Endothelial cell of umbilical vein (primary cell): ENCODE measurements around the gene TMEM121. TPM values are rescaled to one million over a fixed set of nuclear protein-coding genes. Genes with fewer than 3 reads are reported as not detected.
"Not testable (repeated sequence)": the region's sequence is repeated elsewhere in the genome, so short reads cannot be mapped to it uniquely, and the experiment has no call there.

ENCODE experiments used
- BruUV-seq: library from RNA; stranded (reverse); fragments of 400-500 nt; replicated peaks from 2 replicates; lab custom pipeline; 2021; lab: Mats Ljungman, UMichigan
- CTCF ChIA-PET: fragments of 300-600, 350-600 bp; sonication (Branson Sonifier 250); formaldehyde crosslinking; loops from one replicate; lab custom pipeline; 2021; ENCODE audit warnings: antibody characterized with exemption, inconsistent platforms; lab: Charles Lee
- POLR2A ChIA-PET: fragments of 300-600, 350-600 bp; sonication (Branson Sonifier 250); formaldehyde crosslinking; loops from one replicate; lab custom pipeline; 2021; ENCODE audit warnings: antibody characterized with exemption, inconsistent platforms; lab: Charles Lee
- DNase-seq: peaks from one replicate; pipeline ENCODE4 v3.0.0-alpha.2; 2011; ENCODE audit warnings: low read depth, low spot score
- FAIRE-seq: peaks from 2 replicates; lab custom pipeline; 2011; peaks lifted over from hg19 to GRCh38; lab: Jason Lieb, UNC
- H2AFZ ChIP-seq: 2 replicates; pipeline ENCODE4 v1.6.0; 2012; ENCODE audit warnings: low read depth, low read length, control low read depth, inconsistent platforms
- H3K27ac ChIP-seq: 2 replicates; pipeline ENCODE4 v1.5.1; 2011; ENCODE audit warnings: low read depth, mild to moderate bottlenecking, control low read depth, low read length, moderate library complexity; ENCODE audit not compliant: insufficient read depth
- H3K27me3 ChIP-seq, 2 experiments: 2 replicates each; pipeline versions ENCODE4 v1.6.0 to v1.6.1; 2011; ENCODE audit warnings: low read length in 2 of 2, mixed read lengths in 1 of 2; ENCODE audit not compliant: control insufficient read depth in 2 of 2, insufficient read depth in 2 of 2
- H3K36me3 ChIP-seq, 2 experiments: 2 replicates in 1 of 2; 3 replicates in 1 of 2; pipeline ENCODE4 v1.5.1; 2011; ENCODE audit warnings: low read length in 2 of 2, mild to moderate bottlenecking in 1 of 2, moderate library complexity in 1 of 2; ENCODE audit not compliant: control insufficient read depth in 2 of 2, insufficient read depth in 2 of 2; ENCODE audit errors: extremely low read depth in 1 of 2
- H3K4me1 ChIP-seq: 3 replicates; pipeline ENCODE4 v1.5.1; 2011; ENCODE audit warnings: mild to moderate bottlenecking, low read length; ENCODE audit not compliant: control insufficient read depth, insufficient read depth; ENCODE audit errors: extremely low read depth
- H3K4me2 ChIP-seq: 2 replicates; pipeline ENCODE4 v1.6.1; 2011; ENCODE audit warnings: low read length, control low read depth, mixed read lengths; ENCODE audit not compliant: insufficient read depth
- H3K4me3 ChIP-seq, 3 experiments: fragments of 200-600 bp in 1 of 3; sonication (generic), shearing (Covaris generic) in 1 of 3; replicated peaks in 1 of 3; 2 replicates each; pipeline ENCODE4 v1.5.1; 2011 to 2016; ENCODE audit warnings: control low read depth in 3 of 3, low read length in 3 of 3, mild to moderate bottlenecking in 2 of 3, inconsistent platforms in 1 of 3, low read depth in 1 of 3, moderate library complexity in 1 of 3; ENCODE audit not compliant: insufficient read depth in 1 of 3
- H3K79me2 ChIP-seq: 2 replicates; pipeline ENCODE4 v1.6.0; 2012; ENCODE audit warnings: low read length, inconsistent platforms; ENCODE audit not compliant: control insufficient read depth, insufficient read depth
- H3K9ac ChIP-seq: replicated peaks from 2 replicates; pipeline ENCODE3; 2011; ENCODE audit warnings: low read length, control low read depth; ENCODE audit not compliant: insufficient read depth; ENCODE audit errors: extremely low read depth
- H3K9me1 ChIP-seq: replicated peaks from 3 replicates; pipeline ENCODE4 v1.6.0; 2011; ENCODE audit warnings: mild to moderate bottlenecking, low read length; ENCODE audit not compliant: control insufficient read depth, insufficient read depth; ENCODE audit errors: extremely low read depth
- H3K9me3 ChIP-seq: replicated peaks from 2 replicates; pipeline ENCODE4 v1.5.1; 2012; ENCODE audit warnings: low read length, inconsistent platforms; ENCODE audit not compliant: control insufficient read depth, insufficient read depth
- H4K20me1 ChIP-seq: replicated peaks from 2 replicates; pipeline ENCODE3; 2011; ENCODE audit warnings: mild to moderate bottlenecking, low read length; ENCODE audit not compliant: control insufficient read depth, insufficient read depth; ENCODE audit errors: extremely low read depth
- CTCF ChIP-seq, 2 donors: IDR thresholded peaks; 1 replicate in 1 of 2; 2 replicates in 1 of 2; pipeline ENCODE4 v1.5.1; 2011; ENCODE audit warnings: low read length in 2 of 2, mild to moderate bottlenecking in 2 of 2, moderate library complexity in 2 of 2, control low read depth in 1 of 2, inconsistent platforms in 1 of 2, low read depth in 1 of 2; ENCODE audit not compliant: insufficient read depth in 1 of 2; ENCODE audit errors: extremely low read depth in 1 of 2
- EZH2 ChIP-seq: IDR thresholded peaks from 2 replicates; pipeline ENCODE4 v1.6.1; 2012; ENCODE audit warnings: borderline replicate concordance, low read depth, mild to moderate bottlenecking, moderate library complexity, low read length, inconsistent platforms; ENCODE audit not compliant: severe bottlenecking
- FOS ChIP-seq: IDR thresholded peaks from 2 replicates; pipeline ENCODE4 v1.6.1; 2011; ENCODE audit warnings: mild to moderate bottlenecking, low read length, moderate library complexity, borderline replicate concordance; ENCODE audit not compliant: insufficient read depth
- GATA2 ChIP-seq: IDR thresholded peaks from 2 replicates; pipeline ENCODE4 v1.7.0; 2011; ENCODE audit warnings: low read depth, mild to moderate bottlenecking, moderate library complexity, mixed read lengths, low read length; ENCODE audit not compliant: insufficient read length, insufficient read depth
- JUN ChIP-seq: IDR thresholded peaks from 2 replicates; pipeline ENCODE4 v1.6.1; 2011; ENCODE audit warnings: borderline replicate concordance, low read depth; ENCODE audit not compliant: insufficient read length, insufficient read depth
- MAX ChIP-seq: IDR thresholded peaks from 2 replicates; pipeline ENCODE4 v1.6.1; 2011; ENCODE audit not compliant: insufficient read depth, insufficient read length
- MYC ChIP-seq: IDR thresholded peaks from one replicate; pipeline ENCODE4 v1.6.1; 2011; ENCODE audit warnings: mild to moderate bottlenecking, low read depth, low read length
- POLR2A ChIP-seq: IDR thresholded peaks from 2 replicates; pipeline ENCODE4 v1.6.1; 2012; ENCODE audit warnings: low read depth, mild to moderate bottlenecking, control low read depth, low read length
- POLR2AphosphoS5 ChIP-seq: IDR thresholded peaks from 2 replicates; pipeline ENCODE4 v1.6.1; 2012; ENCODE audit warnings: low read depth, mild to moderate bottlenecking, control low read depth, low read length, moderate library complexity; ENCODE audit not compliant: insufficient read depth
- dilution Hi-C: fragments of 300-500 bp; cut with MboI; formaldehyde crosslinking; loops from one replicate; pipeline ENCODE4 v1.15.0; 2019; ENCODE audit warnings: low sequenced_read_pairs; ENCODE audit not compliant: extremely low pct_ligation_motif_present
- intact Hi-C: fragments of 100-400 bp; cut with micrococcal nuclease; formaldehyde crosslinking; loops from one replicate; pipeline ENCODE4 v1.10.0; 2022
- polyA plus RNA-seq, 4 experiments: library from polyadenylated mRNA; depleted of rRNA in 3 of 4; stranded (reverse) in 3 of 4; unstranded in 1 of 4; fragments of >200 nt; gene quantifications; 2 replicates each; pipeline versions ENCODE4 v1.2.1 to v1.2.3, GENCODE V29; 2011 to 2012; ENCODE audit warnings: missing spikeins in 1 of 4
- total RNA-seq: library from RNA; stranded (reverse); gene quantifications from 2 replicates; pipeline ENCODE4 v1.2.3, GENCODE V29; 2021

Gene TMEM121
- total and polyA plus RNA-seq, 2 donors (not counting 3 experiments of a cell fraction or from before 2014, with no cell fraction given): 4.8 to 7.7 TPM

- H3K4me2 ChIP-seq: no peak overlapping the region
- TF ChIP-seq MYC: no peak
- no peak for TF ChIP-seq JUN
- TF ChIP-seq GATA2: no peak
- TF ChIP-seq POLR2AphosphoS5: no peak
- TF ChIP-seq CTCF (IDR thresholded peaks at IDR 0.05; ENCODE audit: extremely low read depth in 1 of 2, insufficient read depth in 1 of 2, low read depth in 1 of 2, low read length in 2 of 2): no peak
- no peak for TF ChIP-seq FOS
- no peak for TF ChIP-seq EZH2
- TF ChIP-seq MAX: no peak
- TF ChIP-seq POLR2A: no peak
- FAIRE-seq (no peak), DNase-seq (no peak)
- H3K9me1 ChIP-seq: no peaks in the 10 kb centered on the region
- no peaks in the 10 kb centered on the region for H3K79me2 ChIP-seq
- no TSS peak for BruUV-seq
- H4K20me1 ChIP-seq: no peaks in the 10 kb centered on the region
- intact Hi-C loops (no loop called here), dilution Hi-C loops (no loop called here)
- no peaks in the 10 kb centered on the region for H3K4me1 ChIP-seq
- H3K36me3 ChIP-seq: no peaks in the 10 kb centered on the region
- H3K4me3 ChIP-seq: no peak overlapping the region
- H3K27ac ChIP-seq: no peak overlapping the region
- H2AFZ ChIP-seq: no peak overlapping the region
- CTCF ChIA-PET: no interaction called here
- POLR2A ChIA-PET: no interaction called here
- no peaks in the 10 kb centered on the region for H3K9me3 ChIP-seq
- no peak overlapping the region for H3K9ac ChIP-seq
- H3K27me3 ChIP-seq: no peaks in the 10 kb centered on the region
These were observed 15.0 kb downstream of the TMEM121 start for GRCh38 chr14:105541218-105541875.

- POLR2A ChIA-PET, CTCF ChIA-PET, intact Hi-C loops: not testable (repeated sequence)
These were observed 19.3 kb downstream of the TMEM121 start for GRCh38 chr14:105545676-105546075.

GRCh38 chr14:105546410-105546809 lies 20.0 kb downstream of the TMEM121 start:
- FAIRE-seq, CTCF ChIA-PET, H4K20me1 ChIP-seq, H3K4me2 ChIP-seq, H3K4me1 ChIP-seq, intact Hi-C loops, H2AFZ ChIP-seq, DNase-seq, POLR2A ChIA-PET, H3K79me2 ChIP-seq, H3K27ac ChIP-seq, H3K9ac ChIP-seq, H3K9me1 ChIP-seq, H3K36me3 ChIP-seq, H3K27me3 ChIP-seq, dilution Hi-C loops, H3K4me3 ChIP-seq, H3K9me3 ChIP-seq, BruUV-seq: not testable (repeated sequence)

More at GRCh38 chr14:105545676-105546075, 19.3 kb downstream of the TMEM121 start:
- H3K4me3 ChIP-seq, H3K9me3 ChIP-seq, DNase-seq, H3K9me1 ChIP-seq, H3K79me2 ChIP-seq, H3K4me2 ChIP-seq, H4K20me1 ChIP-seq, H2AFZ ChIP-seq, FAIRE-seq, H3K27ac ChIP-seq, H3K4me1 ChIP-seq, dilution Hi-C loops, H3K9ac ChIP-seq, H3K27me3 ChIP-seq, BruUV-seq, H3K36me3 ChIP-seq: not testable (repeated sequence)
